Articular chondrocyte of knee joint (primary cell): ENCODE measurements around the gene CARD6. TPM values are rescaled to one million over a fixed set of nuclear protein-coding genes. Genes with fewer than 3 reads are reported as not detected.

Experiments
- small RNA-seq: library from RNA; depleted of rRNA; stranded (forward); fragments of <200 nt; gene quantifications from one replicate; pipeline ENCODE3, GENCODE V24; 2012
- total RNA-seq: library from RNA; depleted of rRNA; stranded (reverse); fragments of >200 nt; gene quantifications from 2 replicates; pipeline ENCODE4 v1.2.3, GENCODE V29; 2012

The CARD6 gene
- total RNA-seq = 9.8 and 16.2 TPM in 2 replicates

DNA sequence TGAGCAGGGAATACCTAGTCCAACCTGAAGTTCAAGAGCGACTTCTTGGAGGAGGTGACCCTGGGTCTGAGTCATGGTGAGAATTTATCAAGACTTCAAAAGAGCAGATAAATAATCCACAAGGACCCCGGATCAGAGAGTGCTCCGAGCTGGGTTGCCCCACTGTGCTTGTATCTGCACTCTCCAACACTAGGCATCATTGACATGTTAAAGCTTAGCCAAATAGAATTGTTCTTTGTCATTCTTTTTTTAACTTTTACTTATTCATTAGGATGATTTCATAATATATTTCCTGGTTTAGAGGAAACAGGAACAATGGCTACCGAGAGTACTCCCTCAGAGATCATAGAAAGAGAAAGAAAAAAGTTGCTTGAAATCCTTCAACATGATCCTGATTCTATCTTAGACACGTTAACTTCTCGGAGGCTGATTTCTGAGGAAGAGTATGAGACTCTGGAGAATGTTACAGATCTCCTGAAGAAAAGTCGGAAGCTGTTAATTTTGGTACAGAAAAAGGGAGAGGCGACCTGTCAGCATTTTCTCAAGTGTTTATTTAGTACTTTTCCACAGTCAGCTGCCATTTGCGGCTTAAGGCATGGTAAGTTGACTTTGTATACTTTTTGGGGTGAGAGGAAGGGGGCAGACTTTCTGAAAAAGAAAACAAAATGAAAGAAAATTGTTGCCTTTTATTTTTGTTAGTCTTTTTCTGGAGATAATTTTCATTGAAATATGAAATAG is at the start of gene CARD6:
Gene CARD6, plus strand, starts transcription at position 300 of the 738 bp plus-strand sequence. Its CDS starts 16 bp downstream, at position 316.

GRCh38 chr5:40798012-40798800 is 43.0 kb upstream of the CARD6 start, which contains the start of gene PRKAA1:
Gene PRKAA1, minus strand, starts transcription at chr5:40798374. Its CDS starts 185 bp downstream, at chr5:40798189.

DNA sequence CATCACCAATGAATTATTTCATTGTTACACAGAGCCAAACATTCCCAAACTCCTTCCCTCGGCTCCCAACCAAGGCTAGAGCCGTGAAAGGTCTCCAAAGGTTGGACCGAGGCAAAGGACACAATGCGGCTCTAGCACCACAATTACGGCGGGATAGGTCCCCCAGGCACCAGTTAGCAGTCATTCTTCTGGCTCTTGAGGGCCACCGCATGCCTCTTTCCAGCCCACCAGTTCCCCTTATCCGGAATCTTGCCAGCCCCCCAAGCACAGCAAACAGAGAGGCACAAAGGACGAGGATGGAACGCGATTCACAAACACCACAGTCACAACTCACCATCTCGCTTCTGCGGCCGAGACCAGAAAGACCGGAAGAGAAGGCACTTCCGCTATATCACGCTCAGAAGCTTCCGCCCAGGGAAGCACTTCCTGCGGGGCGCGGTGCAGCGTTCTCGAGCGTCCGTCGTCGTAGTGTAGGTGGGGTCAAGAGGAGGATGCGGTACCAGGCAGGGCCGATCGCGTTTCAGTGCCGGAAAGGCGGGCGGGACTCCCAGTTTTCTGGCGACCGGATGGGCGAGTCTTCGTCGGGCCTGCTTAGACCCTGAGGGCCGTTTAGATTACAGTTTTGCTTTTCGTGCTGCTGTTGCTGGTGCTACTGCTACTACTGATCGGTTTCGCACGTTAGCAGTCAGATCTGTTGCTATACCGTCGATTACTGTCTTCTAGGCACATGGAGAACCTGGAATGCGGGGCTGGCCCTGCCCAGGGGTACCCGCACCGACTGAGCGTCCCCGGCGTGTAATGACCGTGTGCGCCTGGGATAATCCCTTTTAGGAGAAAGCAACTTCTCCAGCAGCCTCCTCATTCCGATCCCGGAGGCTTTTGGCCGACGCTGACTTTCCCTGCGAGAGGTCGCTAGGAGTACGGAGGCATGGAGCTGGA is 6.0 kb upstream of the CARD6 start, which contains the start of gene RPL37:
Gene RPL37, minus strand, starts transcription at position 374 of the 939 bp plus-strand sequence. Its CDS starts 37 bp downstream, at position 337.

GRCh38 chr5:40909264-40909663 is 68.1 kb downstream of the CARD6 start, which contains the start of gene C7:
Gene C7, plus strand, starts transcription at chr5:40909497. Its CDS starts 114 bp downstream, at chr5:40909611.

Small RNAs within 50 kb of the gene (small RNA-seq; reads per million reads assigned to genes)
- gene SNORD72 = 12.4 reads per million, percentile 94 among the genes with 10 or more reads in this experiment

Other genes with a start within 250 kb of the CARD6 start
- 11.1 and 23.2 TPM in 2 replicates for gene PTGER4, start 161.5 kb upstream of the CARD6 start, total RNA-seq
- 17.5 and 21.1 TPM in 2 replicates for gene TTC33, start 85.4 kb upstream of the CARD6 start, total RNA-seq
- gene PRKAA1, start 43.0 kb upstream of the CARD6 start, total RNA-seq = 110 and 113 TPM in 2 replicates
- gene RPL37, start 6.1 kb upstream of the CARD6 start, total RNA-seq = 78.3 and 119 TPM in 2 replicates
- gene C7, start 68.1 kb downstream of the CARD6 start, total RNA-seq = not detected in 2 replicates
- not detected in 2 replicates for gene MROH2B, start 230.0 kb downstream of the CARD6 start, total RNA-seq